Panc1 (cell line): Measurements from ENCODE around the gene FAR2. TPM values are rescaled to one million over a fixed set of nuclear protein-coding genes. Genes with fewer than 3 reads are reported as not detected.

Experiments
- ATAC-seq: fragments of 200-7000 bp; cut with Tn5 transposase; 2 replicates; pipeline ENCODE4 v1.9.1; 2020; ENCODE audit warnings: mild to moderate bottlenecking, moderate library complexity
- BruUV-seq: library from RNA; stranded (reverse); fragments of 400-500 nt; replicated peaks from 2 replicates; lab custom pipeline; 2021; lab: Mats Ljungman, UMichigan
- CTCF ChIA-PET: fragments of 300-600 bp; sonication (Branson Sonifier 250); formaldehyde crosslinking; loops from one replicate; lab custom pipeline; 2022; ENCODE audit warnings: antibody characterized with exemption; lab: Charles Lee
- POLR2A ChIA-PET: fragments of 300-600 bp; sonication (Branson Sonifier 250); formaldehyde crosslinking; loops from one replicate; lab custom pipeline; 2022; ENCODE audit warnings: antibody characterized with exemption; lab: Charles Lee
- DNase-seq: peaks from one replicate; pipeline ENCODE4 v3.0.0-alpha.2; 2010; ENCODE audit warnings: low read depth, low spot score
- H3K27ac ChIP-seq: 2 replicates; pipeline ENCODE4 v1.5.1; 2011; ENCODE audit warnings: mild to moderate bottlenecking, low read length, inconsistent platforms
- H3K27me3 ChIP-seq: fragments of 200-500 bp; sonication (Bioruptor generic); 2 replicates; pipeline ENCODE4 v1.6.0; 2014; ENCODE audit warnings: low read length, inconsistent platforms; ENCODE audit not compliant: control insufficient read depth, insufficient read depth
- H3K36me3 ChIP-seq: fragments of 200-500 bp; sonication (Bioruptor generic); 2 replicates; pipeline ENCODE4 v1.5.1; 2014; ENCODE audit warnings: inconsistent platforms, mild to moderate bottlenecking, low read length, moderate library complexity; ENCODE audit not compliant: control insufficient read depth, insufficient read depth
- H3K4me1 ChIP-seq: 2 replicates; pipeline ENCODE4 v1.5.1; 2011; ENCODE audit warnings: inconsistent platforms, mild to moderate bottlenecking, low read length, moderate library complexity; ENCODE audit not compliant: control insufficient read depth, insufficient read depth
- H3K4me3 ChIP-seq, 2 experiments: 2 replicates each; pipeline ENCODE4 v1.5.1; 2011 to 2012; ENCODE audit warnings: low read depth in 2 of 2, low read length in 2 of 2, mild to moderate bottlenecking in 2 of 2, inconsistent platforms in 1 of 2, moderate library complexity in 1 of 2
- H3K9me3 ChIP-seq: fragments of 200-500 bp; sonication (Bioruptor generic); 2 replicates; pipeline ENCODE4 v1.5.1; 2014; ENCODE audit warnings: low read depth, mild to moderate bottlenecking, inconsistent platforms, low read length, moderate library complexity; ENCODE audit not compliant: control insufficient read depth, insufficient read depth
- POLR2AphosphoS5 ChIP-seq: IDR thresholded peaks from 2 replicates; pipeline ENCODE4 v1.6.1; 2012; ENCODE audit warnings: mild to moderate bottlenecking, low read depth, low read length, moderate library complexity
- SIN3A ChIP-seq: IDR thresholded peaks from 2 replicates; pipeline ENCODE4 v1.6.1; 2012; ENCODE audit warnings: low read depth, mild to moderate bottlenecking, low read length, moderate library complexity, borderline replicate concordance; ENCODE audit not compliant: insufficient read depth
- TCF7L2 ChIP-seq: IDR thresholded peaks from 2 replicates; pipeline ENCODE4 v1.6.1; 2011; ENCODE audit warnings: mild to moderate bottlenecking, low read depth, low read length, inconsistent platforms
- in situ Hi-C: cut with HindIII; loops from 2 replicates; pipeline ENCODE4 v1.10.0; 2016; ENCODE audit warnings: low sequenced_read_pairs, low pct_unique_long_range_greater_than_20kb
- intact Hi-C: fragments of 100-400 bp; cut with micrococcal nuclease; formaldehyde crosslinking; loops from one replicate; pipeline ENCODE4 v1.10.0; 2022; ENCODE audit not compliant: unreplicated experiment
- total RNA-seq: library from RNA; stranded (reverse); gene quantifications from one replicate; pipeline ENCODE4 v1.2.1, GENCODE V29; 2021; ENCODE audit not compliant: unreplicated experiment
- TF ChIP-seq, protein P1 (sequence below), 2 experiments: IDR thresholded peaks; 2 replicates each; pipeline ENCODE4 v1.6.1; 2011 to 2012; ENCODE audit warnings: low read depth in 2 of 2, control low read depth in 1 of 2, low read length in 1 of 2, mild to moderate bottlenecking in 1 of 2, moderate library complexity in 1 of 2; ENCODE audit not compliant: insufficient read depth in 1 of 2
- TF ChIP-seq, protein P2 (sequence below): fragments of 450-650 bp; IDR thresholded peaks from 2 replicates; pipeline ENCODE4 v1.5.1; 2017; ENCODE audit warnings: mild to moderate bottlenecking

FAR2 gene
- total RNA-seq, 1 experiment from 2014 or later, result 6.2 TPM

DNA sequence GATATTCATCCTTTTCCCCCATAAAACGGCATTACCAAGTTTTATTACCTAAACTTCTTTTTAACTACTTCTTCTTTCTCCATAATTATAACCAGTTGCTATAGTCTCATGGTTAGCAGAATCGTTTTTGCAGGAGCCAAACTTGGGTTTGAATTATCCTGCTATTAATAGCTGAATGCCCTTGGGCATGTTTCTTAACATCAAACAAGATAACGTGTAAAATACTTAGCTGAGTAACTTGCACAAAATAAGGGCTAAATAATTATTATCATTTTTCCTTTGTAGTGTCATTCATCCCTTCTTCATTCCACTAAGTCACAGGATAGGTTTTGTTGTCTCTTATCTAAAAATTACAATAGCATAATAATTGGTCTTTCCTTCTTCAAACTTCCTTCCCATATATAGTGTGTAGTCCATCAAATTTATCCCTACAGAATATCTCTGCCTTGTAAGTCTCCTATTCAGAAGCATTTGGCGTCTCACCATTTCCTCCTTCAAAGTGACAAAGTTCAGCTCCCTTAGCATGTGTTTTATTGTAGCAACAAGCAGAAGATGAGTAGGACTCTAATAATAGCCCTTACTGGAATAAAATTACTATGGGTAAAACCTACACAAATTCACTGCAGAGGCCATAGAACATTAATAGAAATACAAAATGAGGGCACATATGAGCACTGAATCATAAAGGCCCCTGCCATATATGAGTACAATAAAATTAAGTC is 63.8 kb downstream of the FAR2 start:
- no peak for ATAC-seq
- no peaks in the 10 kb centered on the region for H3K4me1 ChIP-seq
- BruUV-seq, result no TSS peak
- H3K4me3 ChIP-seq, result no peak overlapping the region
- ChIA-PET CTCF (no interaction called here), POLR2A (no interaction called here)
- intact Hi-C loops (no loop called here), in situ Hi-C loops (no loop called here)
- no peaks in the 10 kb centered on the region for H3K27me3 ChIP-seq
- TF ChIP-seq, protein P1, sequence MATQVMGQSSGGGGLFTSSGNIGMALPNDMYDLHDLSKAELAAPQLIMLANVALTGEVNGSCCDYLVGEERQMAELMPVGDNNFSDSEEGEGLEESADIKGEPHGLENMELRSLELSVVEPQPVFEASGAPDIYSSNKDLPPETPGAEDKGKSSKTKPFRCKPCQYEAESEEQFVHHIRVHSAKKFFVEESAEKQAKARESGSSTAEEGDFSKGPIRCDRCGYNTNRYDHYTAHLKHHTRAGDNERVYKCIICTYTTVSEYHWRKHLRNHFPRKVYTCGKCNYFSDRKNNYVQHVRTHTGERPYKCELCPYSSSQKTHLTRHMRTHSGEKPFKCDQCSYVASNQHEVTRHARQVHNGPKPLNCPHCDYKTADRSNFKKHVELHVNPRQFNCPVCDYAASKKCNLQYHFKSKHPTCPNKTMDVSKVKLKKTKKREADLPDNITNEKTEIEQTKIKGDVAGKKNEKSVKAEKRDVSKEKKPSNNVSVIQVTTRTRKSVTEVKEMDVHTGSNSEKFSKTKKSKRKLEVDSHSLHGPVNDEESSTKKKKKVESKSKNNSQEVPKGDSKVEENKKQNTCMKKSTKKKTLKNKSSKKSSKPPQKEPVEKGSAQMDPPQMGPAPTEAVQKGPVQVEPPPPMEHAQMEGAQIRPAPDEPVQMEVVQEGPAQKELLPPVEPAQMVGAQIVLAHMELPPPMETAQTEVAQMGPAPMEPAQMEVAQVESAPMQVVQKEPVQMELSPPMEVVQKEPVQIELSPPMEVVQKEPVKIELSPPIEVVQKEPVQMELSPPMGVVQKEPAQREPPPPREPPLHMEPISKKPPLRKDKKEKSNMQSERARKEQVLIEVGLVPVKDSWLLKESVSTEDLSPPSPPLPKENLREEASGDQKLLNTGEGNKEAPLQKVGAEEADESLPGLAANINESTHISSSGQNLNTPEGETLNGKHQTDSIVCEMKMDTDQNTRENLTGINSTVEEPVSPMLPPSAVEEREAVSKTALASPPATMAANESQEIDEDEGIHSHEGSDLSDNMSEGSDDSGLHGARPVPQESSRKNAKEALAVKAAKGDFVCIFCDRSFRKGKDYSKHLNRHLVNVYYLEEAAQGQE (IDR thresholded peaks at IDR 0.05; ENCODE audit: insufficient read depth in 1 of 2, low read depth in 2 of 2, low read length in 1 of 2), result no peak
- no peak for TF ChIP-seq POLR2AphosphoS5
- TF ChIP-seq, protein P2, sequence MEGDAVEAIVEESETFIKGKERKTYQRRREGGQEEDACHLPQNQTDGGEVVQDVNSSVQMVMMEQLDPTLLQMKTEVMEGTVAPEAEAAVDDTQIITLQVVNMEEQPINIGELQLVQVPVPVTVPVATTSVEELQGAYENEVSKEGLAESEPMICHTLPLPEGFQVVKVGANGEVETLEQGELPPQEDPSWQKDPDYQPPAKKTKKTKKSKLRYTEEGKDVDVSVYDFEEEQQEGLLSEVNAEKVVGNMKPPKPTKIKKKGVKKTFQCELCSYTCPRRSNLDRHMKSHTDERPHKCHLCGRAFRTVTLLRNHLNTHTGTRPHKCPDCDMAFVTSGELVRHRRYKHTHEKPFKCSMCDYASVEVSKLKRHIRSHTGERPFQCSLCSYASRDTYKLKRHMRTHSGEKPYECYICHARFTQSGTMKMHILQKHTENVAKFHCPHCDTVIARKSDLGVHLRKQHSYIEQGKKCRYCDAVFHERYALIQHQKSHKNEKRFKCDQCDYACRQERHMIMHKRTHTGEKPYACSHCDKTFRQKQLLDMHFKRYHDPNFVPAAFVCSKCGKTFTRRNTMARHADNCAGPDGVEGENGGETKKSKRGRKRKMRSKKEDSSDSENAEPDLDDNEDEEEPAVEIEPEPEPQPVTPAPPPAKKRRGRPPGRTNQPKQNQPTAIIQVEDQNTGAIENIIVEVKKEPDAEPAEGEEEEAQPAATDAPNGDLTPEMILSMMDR, result no peak
- TF ChIP-seq TCF7L2, result no peak
- no peak for TF ChIP-seq SIN3A
- H3K9me3 ChIP-seq, result no peaks in the 10 kb centered on the region
- no peak for DNase-seq
- H3K27ac ChIP-seq, result no peak overlapping the region
- no peaks in the 10 kb centered on the region for H3K36me3 ChIP-seq

DNA sequence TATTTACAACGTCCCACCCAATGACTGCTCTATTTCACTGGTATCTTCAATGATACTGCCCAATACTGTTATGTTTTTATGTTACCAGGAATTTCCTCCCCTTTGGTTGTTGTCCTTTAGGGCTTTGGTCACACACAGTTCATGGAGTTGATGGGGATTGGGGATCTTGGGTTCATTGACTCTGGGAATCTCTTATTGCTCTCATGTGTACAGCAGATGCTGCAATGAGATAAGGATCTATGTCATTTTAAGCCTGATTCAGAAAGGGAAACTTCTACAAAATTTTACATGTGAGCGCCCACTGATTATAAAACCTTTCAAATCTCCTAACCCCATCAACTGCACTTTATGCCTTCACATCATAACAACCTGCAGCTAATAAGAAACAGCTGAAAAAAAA is 67.2 kb downstream of the FAR2 start:
- Histone ChIP-seq H3K4me1 (no peaks in the 10 kb centered on the region), H3K27ac (no peak overlapping the region), H3K27me3 (no peaks in the 10 kb centered on the region), H3K9me3 (no peaks in the 10 kb centered on the region), H3K4me3 (no peak overlapping the region), H3K36me3 (no peaks in the 10 kb centered on the region)
- ChIA-PET CTCF (no interaction called here), POLR2A (no interaction called here)
- in situ Hi-C loops, result no loop called here
- intact Hi-C loops, result no loop called here
- DNase-seq (no peak), ATAC-seq (no peak)
- BruUV-seq, result no TSS peak
- TF ChIP-seq, protein P2, result no peak
- TF ChIP-seq TCF7L2 (no peak), POLR2AphosphoS5 (no peak)
